T47D (cell line): ENCODE results near the gene ZNF750.

Experiments used
- DNase-seq, 2 experiments: peaks; one replicate each; pipeline versions ENCODE4 v3.0.0 to v3.0.0-alpha.2; 2011 to 2012; ENCODE audit warnings: low read depth in 1 of 2, low spot score in 1 of 2
- JUND ChIP-seq: IDR thresholded peaks from 2 replicates; pipeline ENCODE4 v1.6.1; 2012; ENCODE audit warnings: low read depth
- in situ Hi-C: cut with HindIII; loops from 2 replicates; pipeline ENCODE4 v1.10.0; 2016; ENCODE audit warnings: low sequenced_read_pairs, low pct_unique_long_range_greater_than_20kb

ZNF750 gene

DNA sequence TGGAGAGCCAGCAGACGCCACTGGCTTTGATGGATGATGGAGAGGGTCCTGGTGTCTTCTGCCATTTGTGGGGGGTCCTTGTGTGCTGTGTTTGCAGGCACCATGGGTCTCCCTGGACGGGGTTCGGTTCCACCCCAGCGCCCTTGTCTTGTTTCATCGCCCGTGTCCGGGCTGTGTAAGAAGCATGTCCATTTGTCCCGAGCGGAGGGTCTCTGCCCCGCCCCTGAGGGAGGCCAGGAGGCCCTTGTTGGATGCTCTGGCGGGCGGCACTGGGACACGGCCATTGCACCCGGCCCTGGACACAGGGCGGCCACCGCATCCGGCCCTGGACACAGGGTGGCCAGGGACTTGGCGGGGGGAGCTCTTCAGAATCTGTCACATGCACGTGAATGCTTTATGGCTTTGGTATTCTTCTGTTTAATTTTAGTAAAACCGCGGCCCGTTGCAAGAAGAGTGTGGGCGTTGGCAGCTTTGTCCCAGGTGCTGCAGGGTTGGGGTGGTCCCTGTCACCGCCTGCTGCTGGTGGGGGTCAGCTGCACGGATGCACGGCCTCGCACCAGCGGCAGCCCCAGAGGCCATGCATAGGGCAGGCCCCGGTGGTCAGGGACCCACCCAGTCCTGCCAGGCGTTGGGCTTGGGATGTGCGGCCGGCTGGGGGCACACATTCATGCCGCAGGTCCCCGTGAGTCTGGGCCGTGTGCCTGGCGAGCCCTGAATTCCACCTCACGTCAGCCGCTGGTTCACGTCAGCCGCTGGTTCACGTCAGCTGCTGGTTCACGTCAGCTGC, 21.0 kb upstream of the ZNF750 start:
- no peak for TF ChIP-seq JUND
- in situ Hi-C loops = no loop called here
- DNase-seq = no peak

DNA sequence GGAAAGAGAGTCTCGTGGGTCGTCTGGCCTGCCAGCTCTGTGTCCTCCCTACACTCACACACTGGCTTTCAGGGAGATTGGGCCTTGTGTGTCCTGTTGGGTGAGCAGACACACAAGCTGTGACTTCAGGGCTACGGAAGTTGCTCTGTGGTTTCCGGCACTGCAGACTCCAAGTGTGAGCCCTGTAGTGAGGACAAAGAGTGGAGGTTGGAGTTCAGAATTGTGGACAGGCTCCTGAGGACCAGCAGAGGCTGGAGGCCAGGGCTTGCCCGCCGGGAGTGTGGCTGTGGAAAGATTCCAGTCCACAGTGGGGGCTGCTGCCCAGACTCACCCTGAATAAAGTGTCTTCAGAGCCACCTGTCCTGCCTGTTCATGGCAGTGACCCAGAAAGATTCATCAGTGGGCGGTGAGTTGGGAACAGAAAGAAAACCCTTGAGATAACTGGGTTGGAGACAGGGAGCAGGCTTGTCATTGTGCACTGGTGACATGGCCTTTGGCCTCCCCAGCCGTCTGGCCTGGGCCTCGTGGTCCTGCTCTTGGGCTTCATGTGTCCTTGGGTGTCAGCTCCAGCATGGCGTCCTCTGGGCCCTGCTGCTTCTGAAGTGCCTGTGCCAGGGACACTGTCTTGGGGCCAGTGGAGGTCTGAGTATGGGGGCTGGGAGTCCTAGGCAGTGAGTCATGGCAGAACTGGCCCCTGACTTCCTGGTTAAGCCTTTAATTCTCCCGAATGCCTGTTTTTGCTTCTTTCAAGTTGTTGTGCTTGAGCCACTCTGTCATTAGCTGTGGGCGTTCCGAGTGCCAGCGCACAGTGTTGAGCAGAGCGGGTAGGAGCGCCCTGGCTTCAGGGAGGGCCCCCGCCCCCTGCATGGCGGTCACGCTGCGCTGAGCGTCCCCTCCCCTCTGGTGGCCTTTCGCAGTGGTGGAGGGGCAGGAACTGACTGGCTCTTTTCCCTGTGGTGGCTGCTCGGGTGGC, 19.9 kb upstream of the ZNF750 start:
- peak in 1 of 2 experiments; percentile 55 for DNase-seq
- in situ Hi-C loops = no loop called here
- no peak for TF ChIP-seq JUND

DNA sequence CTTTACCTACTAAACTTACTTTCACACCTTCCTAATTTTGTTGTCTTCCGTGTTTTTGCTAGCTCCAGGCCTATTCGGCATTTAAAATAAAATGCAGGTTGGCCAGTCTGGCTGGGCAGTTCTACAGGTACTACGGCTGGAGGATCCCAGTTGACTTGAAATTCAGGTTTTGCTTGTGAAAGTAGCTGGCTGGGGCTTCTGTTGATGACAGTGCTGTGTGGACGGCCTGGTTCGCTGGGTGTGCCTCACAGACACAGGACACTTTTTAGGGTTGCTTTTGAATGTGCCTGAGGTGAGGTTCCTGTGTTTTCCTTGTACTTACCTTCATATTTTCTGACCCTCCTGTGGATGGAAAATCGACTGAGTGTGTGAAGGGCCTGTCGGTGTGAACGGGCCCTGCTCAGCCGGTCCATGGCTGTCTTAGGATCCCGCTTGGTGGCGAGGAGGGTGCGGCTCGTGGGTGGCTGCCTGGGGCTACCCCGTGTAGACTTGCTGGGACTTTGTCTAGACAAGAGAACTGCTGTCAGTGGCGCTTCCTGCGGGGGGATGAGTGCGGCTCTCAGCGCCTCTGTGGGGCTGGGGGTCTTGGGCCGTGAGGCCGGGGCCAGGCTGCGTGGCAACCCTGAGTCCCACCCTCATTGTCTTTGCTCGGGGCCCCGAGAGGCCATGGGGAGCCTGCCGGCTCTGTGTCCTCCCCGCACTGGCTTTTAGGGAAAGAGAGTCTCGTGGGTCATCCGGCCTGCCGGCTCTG, 18.7 kb upstream of the ZNF750 start:
- in situ Hi-C loops = no loop called here
- peak; percentile 94 to 96 for DNase-seq
- peak; percentile 15; the same call in 1 of the 2 replicates for TF ChIP-seq JUND

- no peak for DNase-seq
- no peak for TF ChIP-seq JUND
- in situ Hi-C loops = no loop called here
These were observed 16.5 kb upstream of the ZNF750 start for GRCh38 chr17:82856361-82856760.

DNA sequence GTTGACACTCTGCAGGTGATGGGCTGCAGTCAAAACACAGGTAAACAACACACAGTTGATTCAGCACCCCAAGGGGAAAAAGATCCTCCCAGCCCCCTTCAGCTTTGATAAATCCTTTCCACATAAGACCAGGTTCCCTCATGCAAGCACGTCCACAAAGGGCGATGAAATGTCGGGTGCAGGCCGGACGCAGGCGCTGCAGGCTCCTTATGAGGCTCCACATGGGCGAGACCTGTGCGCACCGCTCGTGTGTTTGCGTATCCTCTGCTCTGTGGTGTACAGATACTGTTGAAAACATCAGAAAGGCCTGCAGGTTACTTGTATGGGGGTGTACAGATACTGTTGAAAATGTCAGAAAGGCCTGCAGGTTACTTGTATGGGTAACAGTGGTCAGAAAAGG, 14.4 kb upstream of the ZNF750 start:
- in situ Hi-C loops = no loop called here
- no peak for DNase-seq
- TF ChIP-seq JUND = no peak

GRCh38 chr17:82851381-82851780, 11.6 kb upstream of the ZNF750 start:
- no peak for DNase-seq
- no peak for TF ChIP-seq JUND
- in situ Hi-C loops = no loop called here

DNA sequence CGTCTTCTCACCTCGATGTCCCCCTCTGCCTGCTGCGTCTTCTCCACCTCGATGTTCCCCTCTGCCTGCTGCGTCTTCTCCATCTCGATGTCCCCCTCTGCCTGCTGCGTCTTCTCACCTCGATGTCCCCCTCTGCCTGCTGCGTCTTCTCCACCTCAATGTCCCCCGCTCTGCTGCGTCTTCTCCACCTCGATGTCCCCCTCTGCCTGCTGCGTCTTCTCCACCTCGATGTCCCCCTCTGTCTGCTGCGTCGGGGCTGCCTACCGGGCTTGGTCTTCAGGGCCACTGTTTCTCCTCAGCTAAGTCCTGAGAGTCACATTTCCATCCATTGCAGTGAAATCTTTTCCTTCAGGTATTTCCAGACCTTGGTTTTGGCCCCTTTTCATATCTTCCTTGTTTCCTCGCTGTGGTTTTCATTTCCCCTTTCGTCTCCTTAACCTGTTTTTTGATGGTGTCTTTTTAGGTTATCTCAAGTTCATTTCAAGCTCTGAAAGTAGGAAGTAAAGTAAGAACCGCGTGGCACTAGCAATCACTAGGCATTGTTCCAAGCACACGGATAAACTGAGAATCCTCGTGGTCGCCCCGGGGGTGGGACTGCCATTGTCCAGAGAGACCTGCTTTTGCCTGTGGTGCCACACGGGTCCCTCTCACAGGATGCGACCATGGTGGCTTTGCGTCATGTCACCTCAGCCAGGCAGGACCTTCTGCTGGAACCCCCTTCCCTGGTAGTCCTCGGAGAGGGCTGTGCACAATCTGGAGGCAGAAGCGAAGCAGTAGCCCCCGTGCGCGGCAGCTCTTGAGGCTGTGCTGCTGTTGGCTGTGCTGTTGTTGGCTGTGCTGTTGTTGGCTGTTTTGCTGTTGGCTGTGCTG, 9.5 kb upstream of the ZNF750 start:
- in situ Hi-C loops = no loop called here
- no peak for DNase-seq

DNA sequence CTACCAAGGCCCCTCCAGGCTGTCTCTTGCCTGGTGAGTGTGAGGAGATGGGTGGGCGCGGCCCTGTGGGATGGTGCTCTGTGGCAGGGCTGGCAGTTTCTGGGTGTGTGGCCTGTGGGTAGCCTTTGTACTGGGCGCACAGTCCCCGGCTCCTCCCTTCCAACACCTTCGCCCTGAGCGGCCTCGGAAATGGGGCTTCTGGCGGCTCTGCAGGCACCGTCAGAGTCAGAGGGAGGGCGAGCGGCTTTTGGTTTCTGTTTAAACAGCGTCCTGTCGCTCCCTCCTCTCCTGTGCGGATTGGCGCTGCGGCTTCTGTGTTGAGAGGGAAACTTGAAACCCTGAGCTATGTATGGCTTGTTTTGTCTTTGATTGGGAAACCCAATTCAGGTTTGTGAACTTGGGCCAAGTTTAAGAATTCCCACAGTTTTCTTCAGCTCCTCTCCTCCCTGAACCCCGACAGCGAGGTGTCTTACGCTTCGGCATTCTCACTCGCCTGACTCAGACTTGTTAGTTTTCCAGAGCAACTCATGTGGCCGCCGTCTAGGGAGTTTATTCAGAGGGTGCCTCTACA, 8.3 kb upstream of the ZNF750 start:
- in situ Hi-C loops = no loop called here
- no peak for DNase-seq
- TF ChIP-seq JUND = no peak

More for the DNA sequence above, 9.5 kb upstream of the ZNF750 start:
- no peak for TF ChIP-seq JUND

GRCh38 chr17:82846061-82846691, 6.4 kb upstream of the ZNF750 start:
- no peak for DNase-seq
- TF ChIP-seq JUND = no peak
- in situ Hi-C loops = no loop called here

GRCh38 chr17:82845163-82845807, 5.5 kb upstream of the ZNF750 start:
- DNase-seq = no peak
- TF ChIP-seq JUND = no peak
- in situ Hi-C loops = no loop called here
